OCI-M1 (cell line): ENCODE measurements around the gene CFAP58.

ENCODE experiments used
- DNase-seq: peaks from one replicate; lab custom pipeline; 2025; lab: John Stamatoyannopoulos, UW

Gene CFAP58

DNA sequence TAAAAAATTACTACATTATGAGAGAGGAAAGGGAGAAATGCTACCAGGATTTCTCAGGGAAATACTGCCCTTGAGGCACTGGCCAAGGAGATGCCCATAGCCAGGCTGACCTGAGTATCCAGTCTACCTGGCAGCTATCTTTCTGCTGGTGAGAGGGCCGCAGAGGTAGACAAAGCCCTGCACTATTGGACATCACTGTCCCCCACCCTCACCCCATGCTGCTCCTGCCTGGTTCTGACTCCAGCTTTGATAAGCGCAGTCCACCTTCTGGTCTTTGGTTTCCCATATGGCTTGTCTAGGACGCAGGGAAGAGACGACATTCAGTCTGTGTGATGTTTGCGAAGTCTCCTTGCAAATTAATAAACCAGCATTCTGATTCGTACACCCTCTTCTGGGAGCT is 19.1 kb upstream of the CFAP58 start:
- DNase-seq = no peak

DNA sequence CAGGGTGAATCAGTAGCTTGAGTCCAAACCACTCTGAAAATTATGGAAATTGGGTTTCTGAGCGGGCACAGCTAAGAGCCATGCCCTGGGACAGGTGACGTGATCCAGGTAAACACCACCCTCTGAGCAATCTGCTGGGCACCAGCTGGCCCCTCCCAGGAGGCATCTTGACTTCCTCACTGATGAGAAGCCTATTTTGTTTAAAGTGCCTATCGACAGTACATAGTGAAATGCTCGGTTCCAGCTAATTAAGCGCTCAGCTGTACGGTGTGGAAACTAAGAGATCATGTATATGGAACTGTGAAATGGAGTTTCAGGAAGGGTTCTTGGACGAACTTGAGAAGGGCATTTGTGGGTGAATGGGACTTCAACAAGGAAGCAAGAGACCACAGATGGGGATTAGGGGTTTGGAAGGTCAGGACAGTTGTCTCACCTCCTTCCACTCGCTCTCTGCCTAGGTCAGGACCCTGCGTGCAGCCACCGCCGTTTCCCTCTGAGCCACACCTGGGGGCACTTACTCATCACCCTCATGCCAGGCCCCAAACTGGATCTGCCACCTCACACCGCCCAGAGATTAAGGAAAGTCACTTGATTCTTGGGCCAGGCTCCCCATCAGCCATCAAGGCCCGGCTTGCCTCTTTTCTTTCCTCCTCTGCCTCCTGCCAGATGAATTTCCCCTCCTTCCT is 18.5 kb upstream of the CFAP58 start:
- no peak for DNase-seq

DNA sequence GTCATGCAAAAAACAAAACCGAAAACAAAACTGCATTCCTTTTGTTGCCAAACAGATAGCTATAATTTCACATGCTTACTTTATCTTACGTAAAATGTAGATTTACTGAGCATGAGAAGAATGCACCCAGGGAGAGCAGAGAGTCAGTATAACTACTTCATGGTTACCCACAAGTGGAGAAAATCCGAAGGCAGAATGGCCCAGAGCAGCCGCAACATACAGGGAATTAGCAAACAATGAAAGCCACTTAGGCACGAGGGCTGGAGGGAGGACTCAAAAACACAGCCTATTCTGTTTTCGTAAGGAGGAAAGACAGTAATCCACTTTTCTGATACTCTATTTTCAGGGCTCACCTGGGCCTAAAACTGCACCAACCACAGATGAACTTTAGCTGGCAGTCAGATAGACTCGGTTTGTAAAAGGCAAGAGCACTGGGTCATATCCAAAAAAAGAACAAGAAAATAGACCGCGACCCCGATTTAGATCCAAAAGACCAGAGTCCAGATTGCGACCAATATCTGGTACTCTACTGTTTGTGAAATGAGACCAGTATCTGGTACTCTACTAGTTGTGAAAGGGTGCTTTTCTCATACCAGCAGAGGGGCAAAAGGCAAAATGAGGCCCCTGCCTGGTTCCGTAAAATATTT is 16.7 kb upstream of the CFAP58 start:
- DNase-seq = peak; percentile 61

DNA sequence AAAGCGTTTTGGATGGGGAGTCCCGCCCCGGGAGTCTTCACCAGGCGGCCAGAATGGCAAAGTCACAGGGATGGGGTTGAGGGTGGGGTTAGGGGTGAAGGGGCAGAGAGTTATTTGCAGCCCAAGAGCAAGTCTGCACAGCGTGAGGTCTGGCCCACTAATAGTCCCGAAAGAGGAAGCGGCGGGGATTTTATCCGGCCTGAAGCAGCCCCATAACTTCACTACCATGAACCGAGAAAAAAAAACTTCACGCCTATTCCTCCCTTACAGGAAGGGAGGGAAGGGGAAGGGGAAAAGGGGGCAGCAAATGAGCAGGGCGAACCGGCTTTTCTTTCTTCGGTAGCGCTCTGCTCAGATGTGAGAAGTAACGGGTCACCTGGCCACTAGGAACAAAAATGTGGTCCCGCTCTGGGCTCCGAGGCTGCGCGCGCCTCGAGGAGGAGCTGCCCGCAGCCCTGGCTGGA is 16.1 kb upstream of the CFAP58 start:
- peak; percentile 77 for DNase-seq

DNA sequence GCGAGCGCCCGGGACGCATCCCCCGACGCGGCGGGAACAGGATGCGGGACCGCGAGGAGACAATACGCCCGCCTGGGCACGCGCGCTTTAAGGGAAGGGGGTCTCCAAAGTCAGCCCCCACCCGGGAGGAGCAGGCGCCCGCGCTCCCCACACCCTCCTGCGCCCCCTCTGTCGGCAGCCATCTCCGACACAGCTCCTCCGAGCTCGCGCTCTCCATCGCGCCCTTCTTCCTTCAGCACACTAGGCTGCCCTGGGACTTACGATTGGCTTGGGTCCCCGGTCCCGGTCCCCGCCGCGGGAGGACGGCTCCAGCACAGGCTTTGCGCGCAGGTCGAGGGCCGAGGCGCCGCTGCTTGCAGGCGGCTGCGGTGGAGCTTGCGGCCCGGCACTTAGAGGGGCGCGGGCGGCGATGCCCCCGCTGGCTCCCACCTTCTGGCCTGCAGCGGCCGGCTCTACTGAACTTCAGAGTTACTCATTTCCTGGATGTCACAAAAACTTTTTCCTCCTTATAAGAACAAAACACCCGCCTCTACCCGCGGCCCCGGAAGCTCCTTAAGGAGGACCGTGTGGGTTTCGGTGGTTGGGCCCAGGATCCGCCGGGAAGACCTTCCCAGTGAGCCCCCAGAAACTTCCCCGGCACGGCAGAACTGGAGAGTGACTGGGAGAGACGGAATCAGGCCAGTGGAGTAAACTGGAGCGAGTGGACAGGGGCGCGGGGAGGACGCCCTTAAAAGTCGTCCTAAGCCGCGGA is 15.5 kb upstream of the CFAP58 start, which contains the start of gene ITPRIP:
TSS of gene ITPRIP (minus strand) at position 481 of the 751 bp plus-strand sequence. CDS start 22,414 bp downstream, outside the sequence.
- DNase-seq = peak; percentile 94

DNA sequence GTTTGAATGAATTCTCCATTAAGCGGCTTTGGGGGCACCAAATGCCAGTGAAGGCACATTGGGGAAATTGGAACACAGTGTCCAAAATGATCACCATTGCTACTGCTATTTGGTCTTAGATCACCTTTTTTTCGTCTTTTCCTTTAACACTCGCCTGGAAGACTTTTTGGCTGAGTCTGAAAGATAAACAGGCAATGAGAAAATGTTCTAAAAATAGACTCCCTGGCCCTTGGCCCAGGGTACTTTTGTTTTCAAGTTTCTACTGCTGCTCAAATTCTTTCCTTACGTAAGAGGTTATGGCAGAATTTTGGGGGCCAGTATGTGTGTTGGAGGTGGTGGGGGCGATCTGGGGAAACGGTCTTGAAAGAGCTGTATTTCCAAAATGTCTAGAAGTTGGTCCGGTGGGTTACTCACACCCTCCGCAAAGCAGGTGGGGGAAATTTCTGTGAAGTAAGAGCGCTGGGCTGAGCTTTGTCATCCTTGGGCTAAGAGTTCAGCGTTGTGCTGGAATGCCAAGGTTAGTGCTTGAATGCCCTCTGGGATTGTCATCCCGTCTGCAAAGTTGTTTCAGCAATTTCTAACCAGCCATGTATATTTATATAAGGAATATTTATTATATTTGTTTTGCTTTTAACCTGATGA is 14.0 kb upstream of the CFAP58 start:
- peak; percentile 90 for DNase-seq

DNA sequence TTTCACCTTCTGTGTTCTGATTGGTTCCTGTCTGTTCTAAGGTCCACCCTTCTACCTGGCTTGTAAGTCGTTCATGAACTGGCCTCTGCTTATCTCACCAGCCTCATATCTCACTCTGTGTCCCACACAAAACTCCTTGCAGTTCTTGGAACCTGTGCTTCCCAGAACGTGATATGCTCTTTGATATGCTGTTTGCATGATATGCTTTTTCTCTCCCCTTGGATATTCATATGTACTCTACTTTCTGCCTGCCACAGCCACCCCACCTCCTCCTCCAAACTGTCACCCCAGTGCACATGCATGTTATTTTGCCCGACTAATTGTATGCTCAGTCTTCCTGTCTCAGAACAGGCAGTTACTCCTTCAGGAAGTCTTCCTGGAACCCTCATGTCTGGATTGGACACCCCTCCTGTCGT is 13.5 kb upstream of the CFAP58 start:
- peak; percentile 95 for DNase-seq

DNA sequence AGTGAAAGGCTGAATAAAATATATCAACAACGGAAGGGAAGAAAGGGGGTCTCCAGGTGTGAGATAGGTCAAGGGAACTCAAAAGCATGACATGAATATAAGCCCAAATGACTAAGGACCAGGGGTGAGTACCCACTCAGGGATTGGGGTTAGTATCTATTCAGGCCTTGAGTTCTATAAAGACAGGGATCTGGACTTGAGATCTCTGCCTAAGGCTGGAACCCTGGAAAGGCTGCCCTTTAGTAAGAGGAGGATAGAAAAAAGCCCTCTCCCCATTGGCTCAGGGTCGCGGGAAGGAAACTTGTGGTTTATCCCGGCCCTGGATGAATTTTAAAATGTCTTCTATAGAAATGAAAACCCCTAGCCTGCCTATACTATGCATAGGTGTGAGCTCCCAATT is 13.0 kb upstream of the CFAP58 start:
- DNase-seq = peak; percentile 87

DNA sequence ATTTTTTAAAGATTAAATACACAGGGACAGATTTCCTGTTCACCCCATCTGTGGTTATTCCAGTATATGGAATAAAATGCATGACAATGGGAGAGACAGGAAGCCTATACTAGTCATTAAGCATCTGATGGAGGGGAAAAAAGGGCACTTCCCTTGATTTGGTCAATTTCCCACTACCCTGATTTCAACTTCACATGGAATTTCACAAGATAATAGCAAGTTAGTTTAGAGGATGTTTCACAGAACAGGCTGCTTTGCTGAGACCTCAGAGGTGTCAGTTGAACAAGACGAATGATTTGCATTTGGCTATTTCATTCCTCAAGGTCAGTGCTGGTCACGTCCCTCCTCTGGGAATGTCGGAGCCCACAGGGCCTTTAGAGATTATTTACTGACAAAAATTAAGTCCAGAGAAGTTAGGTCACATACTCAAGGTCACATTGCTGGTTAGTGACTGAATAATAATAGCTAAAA is 10.7 kb upstream of the CFAP58 start:
- no peak for DNase-seq

DNA sequence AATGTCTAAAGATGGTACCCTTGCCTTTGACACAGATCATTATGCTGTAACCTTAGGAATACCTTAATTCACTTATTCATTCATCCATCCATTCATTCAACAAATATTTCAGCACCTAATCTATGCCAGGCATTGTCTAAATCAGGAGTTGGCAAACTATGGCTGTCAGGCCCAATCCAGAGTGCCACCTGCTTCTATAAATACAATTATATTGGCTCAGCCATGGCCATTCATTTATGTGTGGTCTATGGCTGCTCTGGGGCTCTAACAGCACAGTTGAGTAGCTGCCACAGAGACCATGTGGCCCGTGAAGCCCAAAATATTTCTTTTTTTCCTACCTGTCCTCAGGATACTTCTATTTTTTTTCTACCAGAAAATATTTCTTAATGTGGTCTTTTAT is 9.4 kb upstream of the CFAP58 start:
- no peak for DNase-seq

DNA sequence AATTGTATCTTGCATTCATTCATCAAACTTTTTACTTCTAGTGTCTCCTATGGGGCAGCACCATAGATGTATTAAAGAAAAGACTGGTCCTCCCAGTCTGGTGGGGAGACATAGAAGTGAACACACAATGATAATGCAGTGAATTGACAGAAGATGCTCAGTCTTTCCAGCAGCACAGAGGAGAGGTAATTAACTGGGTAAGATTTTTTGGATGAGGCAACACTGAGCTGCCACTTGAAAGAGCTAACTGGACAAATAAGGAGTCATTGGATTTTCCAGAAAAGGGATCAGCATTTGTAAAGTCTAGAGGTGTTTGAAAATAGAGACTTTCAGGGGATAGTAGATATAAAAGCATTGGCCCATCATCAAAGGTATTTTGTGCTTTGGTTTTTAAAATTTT is 8.1 kb upstream of the CFAP58 start:
- DNase-seq = peak; percentile 42

DNA sequence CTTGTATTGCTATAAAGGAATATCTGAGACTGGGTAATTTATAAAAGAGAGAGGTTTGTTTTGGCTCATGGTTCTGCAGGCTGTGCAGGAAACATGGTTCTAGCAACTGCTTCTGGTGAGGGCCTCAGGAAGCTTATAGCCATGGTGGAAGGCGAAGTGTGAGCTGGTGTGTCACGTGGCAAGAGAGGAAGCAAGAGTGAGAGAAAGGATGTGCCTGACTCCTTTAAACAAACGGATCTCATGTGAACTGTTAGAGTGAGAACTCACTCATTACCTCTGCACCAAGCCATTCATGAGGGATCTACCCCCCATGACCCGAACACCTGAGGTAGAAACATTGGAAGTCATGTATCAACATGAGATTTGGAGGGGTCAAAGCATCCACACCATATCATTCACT is 7.7 kb upstream of the CFAP58 start:
- DNase-seq = no peak

DNA sequence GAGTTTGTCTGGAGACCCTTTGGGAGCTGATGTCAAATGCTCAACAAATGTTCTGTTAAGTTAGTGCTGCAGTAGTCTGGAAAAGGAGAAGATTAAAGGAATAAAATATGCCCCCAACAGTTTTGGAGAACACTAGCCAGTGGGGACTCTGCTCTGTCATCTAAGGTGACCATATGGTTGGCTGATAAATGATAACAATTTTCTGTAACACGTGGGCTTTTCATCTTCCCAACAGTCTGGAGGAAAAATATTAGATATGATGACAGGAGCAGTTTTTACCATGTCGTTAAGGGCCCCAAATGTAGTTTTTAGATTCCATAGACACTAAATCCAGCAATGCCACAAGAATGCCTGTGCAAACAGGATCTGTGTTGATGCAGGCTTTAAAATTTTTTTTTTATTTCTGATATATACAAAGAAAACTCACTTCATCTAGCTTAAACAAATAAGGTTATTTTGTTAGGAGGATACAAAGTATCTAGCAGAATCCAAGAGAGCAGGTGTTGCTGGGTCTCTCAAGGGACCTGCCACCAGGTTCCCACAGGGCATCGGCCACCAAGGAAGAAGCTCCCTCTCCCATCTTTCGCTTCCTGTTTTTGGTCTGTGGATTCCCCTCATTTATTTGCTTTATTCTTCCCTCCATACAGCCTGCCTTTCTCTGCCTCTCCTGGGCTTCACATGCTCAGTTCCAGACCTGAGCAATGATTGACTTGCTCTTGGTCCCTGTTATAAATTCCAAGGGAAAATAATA is 6.2 kb upstream of the CFAP58 start:
- peak; percentile 33 for DNase-seq

DNA sequence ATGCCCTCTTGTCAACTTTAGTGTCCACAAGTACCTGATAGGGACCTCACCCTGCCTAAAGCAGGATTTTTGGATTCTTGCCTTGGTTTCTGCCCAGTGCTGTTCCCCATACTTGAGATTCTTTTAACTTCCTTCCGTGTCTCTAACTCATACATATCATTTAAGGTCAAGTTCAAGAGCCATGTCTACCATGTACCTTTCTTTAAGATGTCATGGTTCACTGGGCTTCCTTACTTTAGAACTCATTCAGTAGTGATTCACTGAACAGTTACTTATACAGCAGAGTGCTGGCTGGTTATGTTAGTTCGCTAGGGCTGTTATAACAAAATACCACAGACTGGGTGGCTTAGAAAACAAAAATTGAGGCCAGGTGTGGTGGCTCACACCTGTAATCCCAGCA is 5.0 kb upstream of the CFAP58 start:
- DNase-seq = no peak

DNA sequence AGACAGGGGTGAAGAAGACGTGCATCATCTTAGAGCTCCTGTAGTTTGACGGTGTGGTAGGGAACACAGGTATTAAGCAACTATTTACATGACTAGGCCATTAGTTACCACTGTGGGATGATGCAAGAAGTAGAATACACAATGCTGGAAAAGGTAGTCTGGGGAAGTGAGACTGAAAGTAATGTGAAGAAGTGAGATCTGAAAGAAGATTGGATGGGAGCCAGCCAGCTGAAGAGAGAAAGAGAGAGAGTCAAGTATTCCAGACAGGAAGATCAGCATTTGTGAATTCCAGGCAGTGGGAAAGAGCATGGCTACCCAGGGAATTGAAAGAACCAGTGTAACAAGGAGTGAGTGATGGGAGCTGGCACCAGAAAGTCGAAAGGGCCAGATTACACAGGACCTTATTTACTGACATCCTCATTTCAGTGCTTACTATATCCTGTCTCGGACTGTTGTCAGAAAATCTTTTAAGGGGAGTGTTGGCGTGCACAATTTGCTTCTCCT is 4.0 kb upstream of the CFAP58 start:
- peak; percentile 87 for DNase-seq

DNA sequence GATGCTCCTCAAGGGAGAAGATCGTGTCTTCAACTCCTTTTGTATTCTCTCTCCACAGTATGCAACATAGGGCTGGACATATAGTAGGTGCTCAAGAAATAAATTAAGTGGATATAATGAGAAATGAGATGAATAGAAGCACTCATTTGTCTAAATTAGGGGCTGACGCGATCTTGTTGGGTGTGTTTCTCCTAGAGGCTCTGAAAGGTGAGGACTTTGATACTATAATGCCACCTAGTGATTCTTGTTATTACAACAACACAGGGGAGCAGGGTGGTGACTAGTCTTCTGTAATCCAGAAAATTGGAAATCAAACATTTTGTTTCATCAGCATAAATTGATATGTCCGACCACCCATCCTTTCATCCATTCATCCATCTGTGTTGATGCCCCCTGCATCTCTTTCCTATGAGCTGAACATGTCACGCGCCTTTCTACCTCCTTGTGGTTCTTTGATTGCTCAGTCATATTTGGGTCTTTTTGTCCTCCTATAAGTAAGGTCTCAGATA is 3.5 kb upstream of the CFAP58 start:
- peak; percentile 92 for DNase-seq

DNA sequence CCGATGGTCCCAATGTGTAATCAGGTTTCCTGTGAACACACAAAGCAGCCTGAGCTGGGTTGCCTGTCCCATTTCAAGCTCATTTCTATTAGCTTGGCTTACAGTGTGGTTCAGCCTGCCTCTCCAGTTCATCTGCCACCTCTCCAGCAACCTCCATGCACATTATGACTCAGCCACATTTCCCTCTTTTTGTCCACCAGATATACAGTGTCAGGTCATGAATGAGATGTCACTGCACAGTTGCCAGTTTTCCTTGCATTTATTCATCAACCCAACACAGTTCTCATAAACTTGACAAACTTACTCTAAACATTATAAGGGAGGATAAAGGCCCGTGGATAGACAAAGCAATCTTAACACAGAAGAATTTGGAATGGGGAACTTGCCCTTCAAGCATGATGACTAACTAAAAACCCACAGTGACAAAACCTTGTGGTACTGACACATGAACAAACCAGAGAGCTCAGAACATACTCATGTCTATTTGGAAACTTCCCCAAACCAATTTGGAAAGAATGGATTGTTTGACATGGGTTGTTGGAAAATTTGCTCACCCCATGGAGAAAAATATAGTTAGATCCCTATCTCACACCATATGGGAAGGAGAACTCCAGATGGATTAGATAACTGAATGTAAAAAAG is 2.5 kb upstream of the CFAP58 start:
- peak; percentile 89 for DNase-seq

DNA sequence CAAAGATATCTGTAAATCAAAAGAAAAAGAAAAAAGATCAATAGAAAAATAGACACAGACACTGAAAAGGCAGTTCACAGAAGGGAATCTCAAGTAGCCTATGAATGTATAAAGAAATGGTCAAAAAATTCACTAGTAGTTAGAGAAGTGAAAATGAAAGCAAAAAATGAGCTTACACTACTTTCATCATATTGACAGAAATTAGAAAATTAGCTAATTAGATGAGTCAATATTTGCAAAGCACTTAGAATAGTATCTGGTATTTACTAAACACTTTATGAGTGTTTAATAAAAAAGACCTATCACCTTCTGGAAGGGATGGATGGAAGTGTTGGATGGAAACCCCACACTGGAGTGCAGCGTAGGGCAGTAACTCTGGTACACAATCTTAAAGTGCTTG is 1.7 kb upstream of the CFAP58 start:
- DNase-seq = peak; percentile 79

DNA sequence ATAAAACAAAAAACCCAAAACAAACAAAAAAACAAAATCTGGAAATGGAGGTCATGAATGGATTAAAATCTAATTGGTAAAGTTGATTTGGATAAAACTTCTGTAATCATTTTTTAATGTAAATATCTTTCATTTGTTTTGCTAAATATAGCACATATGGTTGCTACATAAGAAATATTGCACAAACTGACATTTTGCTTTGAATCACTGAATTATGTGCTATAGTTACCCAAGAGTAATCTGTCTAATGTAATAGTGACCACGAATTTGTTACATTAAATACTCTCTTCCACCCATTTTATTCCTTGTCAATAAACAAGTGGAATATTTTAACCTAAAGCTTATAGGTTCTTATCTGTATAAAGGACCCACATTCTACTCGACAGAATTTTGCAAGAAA is 6.2 kb downstream of the CFAP58 start:
- DNase-seq = no peak

DNA sequence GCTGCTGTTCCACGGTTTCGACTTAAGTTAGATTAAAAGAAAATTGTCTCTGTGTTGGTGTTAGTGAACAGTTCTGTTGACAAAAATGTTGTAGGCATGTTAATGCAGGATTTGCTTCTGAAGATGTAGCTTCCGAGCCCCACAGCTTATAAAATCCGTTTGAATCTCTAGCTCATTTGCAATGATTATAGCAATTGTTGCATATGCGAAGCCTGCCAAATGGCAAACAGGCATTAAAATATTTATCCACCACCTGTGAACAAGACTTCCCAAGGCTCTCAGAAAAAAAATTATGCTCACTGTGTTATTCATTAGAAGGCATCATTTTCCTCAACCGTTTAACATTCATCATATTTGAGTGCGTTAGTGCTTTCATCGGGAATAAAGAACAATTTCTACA is 14.3 kb downstream of the CFAP58 start:
- no peak for DNase-seq

DNA sequence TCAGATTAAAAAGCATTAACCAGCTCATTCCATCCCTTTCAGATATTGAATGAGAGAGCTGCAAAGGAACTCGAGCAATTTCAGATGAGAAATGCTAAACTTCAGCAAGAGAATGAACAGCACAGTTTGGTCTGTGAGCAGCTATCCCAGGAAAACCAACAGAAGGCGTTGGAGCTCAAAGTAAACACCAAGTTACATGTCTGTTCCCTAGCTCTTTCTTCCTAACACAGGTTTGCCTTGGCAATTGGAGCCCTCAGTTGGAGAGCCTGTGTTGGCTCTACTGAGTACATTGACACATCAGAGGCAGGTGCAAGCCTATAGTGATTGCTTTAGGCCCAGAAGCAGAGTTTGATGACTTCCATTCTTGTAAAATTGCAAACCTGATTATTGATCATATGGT is 14.7 kb downstream of the CFAP58 start:
- DNase-seq = no peak
